ENCODE data around the gene CUX1.
"Not testable (repeated sequence)": the region's sequence is repeated elsewhere in the genome, so short reads cannot be mapped to it uniquely, and the experiment has no call there.

Gene CUX1

DNA sequence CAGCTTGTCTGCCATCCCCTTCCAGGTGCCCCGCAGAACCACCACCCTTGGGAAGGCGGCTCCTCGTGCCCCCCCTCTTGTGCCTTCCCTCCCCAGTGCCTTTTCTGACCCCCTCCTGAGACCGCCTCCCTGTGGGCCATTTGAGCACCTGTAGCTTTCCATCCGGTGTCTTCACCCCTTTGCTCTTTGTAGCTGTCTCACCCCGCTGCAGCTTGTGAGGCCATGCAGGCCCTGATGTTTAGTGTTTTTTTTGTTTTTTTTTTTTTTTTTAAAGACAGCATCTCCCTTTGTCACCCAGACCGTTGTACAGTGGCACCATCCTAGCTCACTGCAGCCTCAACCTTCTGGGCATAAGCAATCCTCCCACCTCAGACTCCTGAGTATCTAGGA, 52.5 kb downstream of the CUX1 start:
- DNase-seq (ENCODE audit: low spot score): no peak

DNA sequence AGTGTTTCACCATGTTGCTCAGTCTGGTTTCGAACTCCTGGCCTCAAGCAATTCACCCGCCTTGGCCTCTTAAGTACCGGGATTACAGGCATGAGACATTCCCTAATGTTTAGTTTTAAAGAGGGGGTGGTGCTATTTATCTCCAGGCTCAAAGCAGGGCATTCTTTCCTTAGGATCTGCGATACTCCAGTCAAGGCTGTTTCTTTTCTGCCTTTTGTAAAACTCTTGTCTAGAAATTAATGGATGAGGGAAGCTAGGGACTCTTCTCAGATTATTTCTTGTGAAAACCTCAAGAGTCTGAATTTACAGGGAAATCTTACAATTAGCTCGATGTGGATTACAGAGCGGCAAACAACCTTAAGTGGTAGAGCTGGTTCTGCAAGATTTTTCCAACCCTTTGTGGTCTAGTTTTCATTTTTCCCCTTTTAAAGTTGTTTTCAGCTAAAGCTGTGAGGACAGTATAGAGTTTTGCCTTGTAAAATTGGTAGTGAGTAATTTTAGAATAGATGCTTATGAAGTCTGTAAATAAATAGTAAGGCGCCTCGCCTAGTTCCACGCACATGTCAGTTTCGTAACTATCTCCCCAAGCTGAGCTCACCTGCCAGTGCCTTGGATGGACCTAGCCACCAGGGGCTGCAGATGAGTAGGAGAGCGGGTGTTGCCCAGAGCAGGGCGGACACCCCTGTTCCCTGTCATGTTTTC, 53.1 kb downstream of the CUX1 start:
- no peak for DNase-seq (ENCODE audit: low spot score)

- no peak for DNase-seq (ENCODE audit: low spot score)
Observed at GRCh38 chr7:101871351-101871750, 53.9 kb downstream of the CUX1 start.

- no peak for DNase-seq (ENCODE audit: low spot score)
Observed at GRCh38 chr7:101874028-101874427, 56.6 kb downstream of the CUX1 start.

DNA sequence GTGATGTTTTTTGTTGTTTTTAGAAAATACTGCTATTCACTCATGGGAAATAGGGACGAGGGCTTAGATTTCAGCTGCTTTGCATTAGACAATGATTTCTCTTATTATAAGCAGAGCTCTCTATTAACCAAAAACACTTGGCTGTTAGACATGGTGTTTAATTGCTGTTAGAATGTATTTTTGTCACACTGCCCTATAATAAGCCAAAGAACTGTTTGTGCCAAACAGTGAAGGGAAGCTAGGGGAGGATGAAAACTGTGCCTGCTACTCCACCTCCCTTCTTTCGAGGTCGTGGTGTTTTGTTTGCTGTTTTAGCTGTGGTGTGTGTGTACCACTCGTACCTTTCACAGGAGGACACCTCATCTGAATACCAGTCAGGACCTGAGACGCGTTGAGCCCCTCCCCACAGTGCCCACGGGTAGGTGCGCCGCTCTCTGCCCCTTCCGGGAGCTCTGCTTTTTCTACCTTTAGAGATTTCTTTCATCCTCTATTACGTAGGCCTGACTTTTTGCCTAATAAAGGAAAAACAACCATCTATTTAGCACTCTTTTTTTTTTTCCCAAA, 57.9 kb downstream of the CUX1 start:
- DNase-seq (ENCODE audit: low spot score): no peak

GRCh38 chr7:101877882-101878591, 60.6 kb downstream of the CUX1 start:
- DNase-seq (ENCODE audit: low spot score): no peak

- DNase-seq (ENCODE audit: low spot score): no peak
Observed at GRCh38 chr7:101878938-101879337, 61.5 kb downstream of the CUX1 start.

- DNase-seq (ENCODE audit: low spot score): no peak
Observed at GRCh38 chr7:101879565-101879964, 62.1 kb downstream of the CUX1 start.

DNA sequence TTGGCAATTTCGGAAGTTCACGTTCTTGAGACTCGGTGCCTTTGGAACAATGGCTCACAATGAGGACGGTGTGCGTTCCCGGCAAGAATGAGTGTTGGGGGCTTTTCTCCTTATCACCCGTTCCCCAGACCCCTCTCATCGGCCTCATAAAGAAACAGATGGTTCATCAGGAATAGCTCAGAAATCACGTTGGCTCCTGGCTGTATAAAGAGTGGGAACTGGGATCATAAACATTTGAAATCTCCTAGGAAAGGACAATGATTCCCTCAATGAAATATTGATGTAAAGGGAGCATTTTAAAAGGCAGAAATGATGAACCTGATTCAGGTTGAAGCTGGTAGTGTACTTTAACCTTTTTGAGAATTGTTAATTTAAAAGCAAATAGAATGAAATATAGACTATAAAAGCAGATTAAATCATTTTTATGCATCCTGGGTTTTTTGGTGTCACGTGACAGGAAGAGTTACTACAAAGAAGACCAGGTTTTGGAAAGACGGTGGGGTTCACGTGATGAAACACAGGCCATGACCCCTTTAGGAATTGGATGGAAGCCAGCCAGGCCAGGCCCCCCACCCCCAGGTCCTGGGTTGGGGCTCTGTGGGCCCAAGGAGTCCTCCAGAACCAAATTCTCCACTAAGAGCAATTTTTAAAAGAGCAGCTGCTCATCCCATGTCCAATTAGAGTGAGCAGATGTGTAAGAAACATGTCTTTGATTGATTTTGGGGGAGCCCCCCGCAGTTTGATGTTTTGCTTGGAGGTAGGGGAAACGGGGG, 63.0 kb downstream of the CUX1 start:
- DNase-seq (ENCODE audit: low spot score): no peak

- no peak for DNase-seq (ENCODE audit: low spot score)
Observed at GRCh38 chr7:101882005-101882421, 64.6 kb downstream of the CUX1 start.

GRCh38 chr7:101882595-101883564, 65.5 kb downstream of the CUX1 start:
- no peak for DNase-seq (ENCODE audit: low spot score)

GRCh38 chr7:101884671-101885596, 67.5 kb downstream of the CUX1 start:
- peak; percentile 4 for DNase-seq (ENCODE audit: low spot score)

DNA sequence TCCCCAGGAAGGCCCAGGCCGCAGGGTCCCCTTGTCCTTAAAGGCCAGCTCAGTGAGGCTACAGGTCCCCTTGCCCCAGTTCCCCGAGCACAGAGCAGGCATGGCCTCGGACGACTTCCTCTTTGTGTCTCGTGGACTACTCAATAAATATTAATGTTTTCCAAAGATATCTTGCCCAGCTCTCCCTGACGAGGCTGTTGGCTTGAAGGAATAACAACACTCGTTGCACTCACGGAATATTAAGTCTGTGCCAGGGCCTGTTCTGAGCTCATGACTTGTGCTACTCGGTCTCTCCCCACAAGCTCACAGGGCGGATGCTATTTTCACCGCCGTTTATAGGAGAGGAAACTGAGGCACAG, 68.2 kb downstream of the CUX1 start:
- DNase-seq (ENCODE audit: low spot score): no peak

DNA sequence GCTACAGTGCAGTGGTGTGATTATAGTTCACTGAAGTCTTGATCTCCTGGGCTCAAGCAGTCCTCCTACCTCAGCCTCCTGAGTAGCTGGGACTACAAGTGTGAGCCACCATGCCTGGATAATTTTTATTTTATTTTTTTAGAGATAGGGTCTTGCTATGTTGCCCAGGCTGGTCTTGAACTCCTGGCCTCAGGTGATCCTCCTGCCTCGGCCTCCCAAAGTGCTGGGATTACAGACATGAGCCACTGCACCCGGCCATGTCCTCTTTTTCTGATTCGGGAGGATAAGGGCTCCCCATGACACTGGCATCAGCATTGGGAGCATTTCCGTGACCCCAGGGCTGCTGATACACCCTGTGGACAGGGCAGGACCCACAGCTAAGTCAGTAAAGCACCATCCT, 69.9 kb downstream of the CUX1 start:
- DNase-seq (ENCODE audit: low spot score): not testable (repeated sequence)

- not testable (repeated sequence) for DNase-seq (ENCODE audit: low spot score)
Observed at GRCh38 chr7:101888564-101888963, 71.1 kb downstream of the CUX1 start.

DNA sequence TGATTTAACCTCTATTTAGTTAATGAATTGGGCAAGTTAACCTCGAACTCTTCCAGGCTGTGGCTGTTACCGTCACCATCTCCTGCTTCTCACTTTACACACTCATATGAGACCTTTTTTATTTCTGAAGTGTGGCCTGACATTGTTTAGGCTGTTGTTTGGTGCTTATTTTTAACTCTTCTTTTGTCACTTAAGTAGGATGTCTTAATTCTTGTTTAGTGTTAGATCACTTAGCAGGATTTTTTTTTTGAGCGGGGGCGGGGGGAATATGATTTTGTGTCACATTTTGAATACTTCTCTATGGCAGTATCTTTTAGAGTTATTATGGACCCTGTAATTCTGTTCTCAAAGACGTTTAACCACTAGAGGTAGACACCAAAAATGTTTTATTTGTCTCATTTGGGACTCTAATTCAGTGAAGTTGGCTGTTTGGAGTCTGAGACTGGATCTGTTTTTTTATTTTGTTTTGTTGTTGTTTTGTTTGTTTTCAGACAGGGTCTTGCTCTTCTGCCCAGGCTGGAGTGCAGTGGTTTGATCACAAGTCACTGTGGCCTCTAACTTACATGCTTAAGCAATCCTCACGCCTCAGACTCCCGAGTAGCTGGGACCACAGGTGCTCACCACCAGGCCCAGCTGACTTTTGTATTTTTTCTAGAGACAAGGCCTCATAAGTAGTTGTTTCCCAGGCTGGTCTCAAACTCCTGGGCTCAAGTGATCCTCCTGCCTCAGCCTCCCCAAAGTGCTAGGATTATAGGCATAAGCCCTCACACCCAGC, 73.5 kb downstream of the CUX1 start:
- no peak for DNase-seq (ENCODE audit: low spot score)

GRCh38 chr7:101891936-101892640, 74.7 kb downstream of the CUX1 start:
- no peak for DNase-seq (ENCODE audit: low spot score)

DNA sequence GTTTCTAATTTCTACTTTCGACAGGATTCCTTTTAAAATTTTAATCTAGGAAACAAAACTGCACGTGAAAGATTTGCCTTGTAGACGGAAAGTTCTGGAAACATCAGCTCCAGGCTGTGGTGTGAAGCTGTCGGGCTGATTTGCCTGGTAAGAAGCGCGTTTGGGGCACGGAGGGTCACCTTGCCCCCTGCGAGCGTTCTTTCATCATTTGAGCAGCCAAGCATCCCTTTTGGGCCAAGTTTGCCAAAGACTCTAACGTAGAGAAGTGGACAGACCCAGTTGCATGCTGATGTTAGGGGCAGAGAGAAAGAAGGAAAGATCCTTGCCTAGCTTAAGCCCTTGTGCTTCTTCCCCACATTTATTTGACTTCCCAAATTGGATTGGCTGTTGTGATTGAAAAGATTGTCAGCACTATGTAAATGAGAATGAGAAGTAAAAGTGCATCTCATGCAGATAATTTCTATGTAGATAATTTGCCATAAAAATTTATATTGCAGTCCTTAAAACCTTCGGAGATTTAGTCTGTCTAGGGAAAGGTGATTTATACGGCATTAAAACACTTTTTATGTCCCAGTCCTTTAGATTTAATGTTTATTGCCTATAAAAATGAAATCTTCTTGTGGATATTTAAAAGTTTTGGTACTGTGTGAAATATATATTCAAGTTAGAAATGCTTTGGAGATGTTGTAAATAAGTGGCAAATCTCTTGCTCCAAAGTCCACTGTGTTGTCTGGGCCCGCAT, 76.1 kb downstream of the CUX1 start:
- DNase-seq (ENCODE audit: low spot score): no peak

Measured in CD4-positive, alpha-beta T cell treated with Interleukin-2 at 100 ng/mL for 4 hours (primary cell).